ENCODE data around the gene SYNPR. TPM values are rescaled to one million over a fixed set of nuclear protein-coding genes. Genes with fewer than 3 reads are reported as not detected.

The SYNPR gene
- total RNA-seq, 1 experiment from 2014 or later, result 0.17 TPM

DNA sequence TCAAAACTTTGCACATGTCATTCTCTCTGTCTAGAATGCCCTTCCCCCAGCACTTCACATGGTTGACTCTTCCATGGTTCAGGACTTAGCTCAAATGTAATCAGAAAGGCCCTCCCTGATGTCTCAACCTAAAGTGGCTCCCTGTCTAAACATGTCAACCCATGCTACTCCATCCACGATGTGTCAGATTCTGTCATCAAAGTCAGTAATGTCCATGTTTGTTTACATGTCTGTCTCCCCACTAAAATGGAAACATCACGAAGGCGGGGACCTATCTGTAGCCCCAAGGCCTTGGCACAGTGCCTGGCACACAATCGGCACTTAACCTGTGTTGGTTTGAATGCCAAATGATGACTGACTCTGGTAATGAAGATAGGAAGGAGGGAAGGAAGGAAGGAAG is 353.6 kb downstream of the SYNPR start:
- Histone ChIP-seq H3K23me2 (ENCODE audit: insufficient read length, low read depth, low read length, poor library complexity, severe bottlenecking) (no peaks in the 10 kb centered on the region), H3K56ac (ENCODE audit: insufficient read length, low read depth, low read length) (no peak overlapping the region), H4K20me1 (ENCODE audit: control insufficient read depth, insufficient read depth, insufficient read length) (no peaks in the 10 kb centered on the region), H3K79me1 (ENCODE audit: insufficient read depth, low read depth, low read length, poor library complexity, severe bottlenecking) (no peaks in the 10 kb centered on the region), H2BK12ac (ENCODE audit: insufficient read length, low read depth, low read length) (no peak overlapping the region), H3K27me3 (ENCODE audit: insufficient read depth, low read length) (no peaks in the 10 kb centered on the region), H3K14ac (ENCODE audit: insufficient read depth, low read length) (no peak overlapping the region), H2BK5ac (ENCODE audit: insufficient read length, low read length) (no peak overlapping the region), H3K23ac (ENCODE audit: insufficient read length, low read depth, low read length) (no peak overlapping the region), H4K8ac (replicated peaks; ENCODE audit: insufficient read length, low read depth, low read length) (no peak overlapping the region), H3K4me1 (ENCODE audit: insufficient read depth, low read length) (no peaks in the 10 kb centered on the region), H2BK15ac (ENCODE audit: low read depth, low read length) (no peak overlapping the region), H3K18ac (ENCODE audit: insufficient read length, low read depth, low read length) (no peak overlapping the region), H2AK5ac (ENCODE audit: insufficient read length, low read length) (no peak overlapping the region), H2AFZ (ENCODE audit: low read length) (no peak overlapping the region), H4K91ac (ENCODE audit: insufficient read length, low read depth, low read length) (no peak overlapping the region), H3K27ac (ENCODE audit: insufficient read length, low read depth, low read length) (no peak overlapping the region), H4K5ac (ENCODE audit: insufficient read length, low read depth, low read length) (no peak overlapping the region), H3K79me2 (ENCODE audit: insufficient read depth, low read length) (no peaks in the 10 kb centered on the region), H3K9me3 (ENCODE audit: control insufficient read depth, low read depth, low read length) (no peaks in the 10 kb centered on the region), H3K4me2 (ENCODE audit: insufficient read depth, insufficient read length, low read length) (no peak overlapping the region), H3K4ac (ENCODE audit: low read depth, low read length) (no peak overlapping the region), H3K9ac (ENCODE audit: extremely low read depth, insufficient read length, low read length) (no peak overlapping the region), H3T11ph (ENCODE audit: low read length) (no peak overlapping the region), H2BK120ac (ENCODE audit: low read depth, low read length, poor library complexity, severe bottlenecking) (peak overlapping the region; percentile 28), H2BK20ac (ENCODE audit: low read depth, low read length, poor library complexity, severe bottlenecking) (no peak overlapping the region)
- no peak overlapping the region for H3K4me3 Mint-ChIP-seq
- peaks cover 8 to 10% of the 10 kb centered on the region in 2 experiments for H3K4me1 Mint-ChIP-seq
- H3K27me3 Mint-ChIP-seq (ENCODE audit: low read depth), result 0 out of 2 replicates have a peak, but pooled peaks cover 2% of the 10 kb centered on the region
- peaks cover 0 to 4% (median 0%) of the 10 kb centered on the region in 3 experiments; a peak in 2 of 7 replicates for H3K36me3 Mint-ChIP-seq (ENCODE audit: insufficient read depth in 1 of 3, low read depth in 3 of 3)
- no peak for DNase-seq
- H3K27ac Mint-ChIP-seq, result no peak overlapping the region; a peak in 1 of 7 replicates
- no peak for TF ChIP-seq CTCF (conservative IDR thresholded peaks at IDR 0.05)
- H3K9me3 Mint-ChIP-seq, result peaks cover 0 to 5% of the 10 kb centered on the region in 2 experiments; a peak in 1 of 5 replicates
- WGBS (ENCODE audit: extremely low coverage, insufficient read length, low lambda C conversion rate), result no CpG with 5 or more reads among the region's 4 CpGs

Measured in H9 (cell line).